GM12873 (cell line): ENCODE measurements around the gene STN1.

Experiments used
- CTCF ChIP-seq: IDR thresholded peaks from 2 replicates; pipeline ENCODE4 v1.5.1; 2012; ENCODE audit warnings: low read depth, mild to moderate bottlenecking, moderate library complexity, low read length, control low read depth; ENCODE audit not compliant: insufficient read depth; ENCODE audit errors: missing control alignments

The STN1 gene

GRCh38 chr10:103951183-103951582 is 33.2 kb upstream of the STN1 start:
- no peak for TF ChIP-seq CTCF

- no peak for TF ChIP-seq CTCF
Observed at GRCh38 chr10:103949728-103950127, 31.7 kb upstream of the STN1 start.

GRCh38 chr10:103947799-103948516 is 30.0 kb upstream of the STN1 start:
- TF ChIP-seq CTCF: no peak

- no peak for TF ChIP-seq CTCF
Observed at GRCh38 chr10:103942866-103943265, 24.9 kb upstream of the STN1 start.

- TF ChIP-seq CTCF: no peak
Observed at GRCh38 chr10:103941801-103942200, 23.8 kb upstream of the STN1 start.

- no peak for TF ChIP-seq CTCF
Observed at GRCh38 chr10:103939522-103939921, 21.5 kb upstream of the STN1 start.

GRCh38 chr10:103936022-103936421 is 18.0 kb upstream of the STN1 start:
- TF ChIP-seq CTCF: no peak

GRCh38 chr10:103934308-103934707 is 16.3 kb upstream of the STN1 start:
- TF ChIP-seq CTCF: no peak
